ENCODE measurements around the gene MRGPRF. TPM values are rescaled to one million over a fixed set of nuclear protein-coding genes. Genes with fewer than 3 reads are reported as not detected.

Gene MRGPRF
- total and polyA plus RNA-seq, 10 donors: 2.2 to 21.2 (median 9.7) TPM

DNA sequence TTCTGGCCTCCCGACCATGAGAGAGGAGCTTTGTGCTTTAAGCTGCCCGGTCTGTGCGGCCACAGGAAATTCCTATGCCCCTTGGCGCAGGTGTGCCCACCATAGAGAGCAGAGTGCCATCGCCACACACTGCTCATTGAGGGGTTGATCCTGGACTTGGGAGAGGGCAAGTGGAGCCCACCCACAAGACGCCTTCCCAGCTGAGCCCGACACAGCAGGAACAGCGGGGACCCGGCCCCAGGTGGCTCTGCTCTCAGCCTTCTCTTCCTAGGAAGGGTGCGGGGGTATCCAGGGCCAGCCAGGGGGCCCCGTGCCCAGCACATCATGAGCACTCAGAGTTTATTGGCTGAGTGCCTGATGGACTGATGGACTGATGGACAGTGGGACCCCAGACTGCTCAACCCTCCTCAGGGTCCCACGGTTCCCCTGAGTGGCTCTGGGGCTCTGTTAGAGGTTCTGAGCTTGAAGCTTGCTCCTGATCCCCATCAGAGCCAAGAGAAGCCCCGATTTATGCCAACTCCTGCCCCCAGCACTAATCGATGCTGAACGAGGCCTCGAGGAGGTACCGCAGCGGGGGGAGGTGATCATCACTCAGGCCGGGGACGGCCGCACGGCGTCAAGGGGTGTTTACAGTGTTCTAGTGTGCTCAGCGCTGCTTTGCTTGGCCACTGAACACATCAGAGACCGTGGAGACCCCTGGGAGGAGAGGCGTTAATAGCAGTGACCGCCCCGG, 18.7 kb downstream of the MRGPRF start:
- Histone ChIP-seq H3K4me3 (no peak overlapping the region), H3K4me1 (peaks cover 0 to 14% (median 9%) of the 10 kb centered on the region in 6 donors), H3K36me3 (no peaks in the 10 kb centered on the region), H3K9me3 (no peaks in the 10 kb centered on the region), H3K27ac (no peak overlapping the region), H3K27me3 (replicated peaks in 1 of 7) (peaks cover 0 to 83% (median 7%) of the 10 kb centered on the region in 7 donors)
- no peak for TF ChIP-seq POLR2A (IDR thresholded peaks at IDR 0.05)
- no peak for TF ChIP-seq POLR2AphosphoS5 (IDR thresholded peaks at IDR 0.05)
- TF ChIP-seq, protein P1, sequence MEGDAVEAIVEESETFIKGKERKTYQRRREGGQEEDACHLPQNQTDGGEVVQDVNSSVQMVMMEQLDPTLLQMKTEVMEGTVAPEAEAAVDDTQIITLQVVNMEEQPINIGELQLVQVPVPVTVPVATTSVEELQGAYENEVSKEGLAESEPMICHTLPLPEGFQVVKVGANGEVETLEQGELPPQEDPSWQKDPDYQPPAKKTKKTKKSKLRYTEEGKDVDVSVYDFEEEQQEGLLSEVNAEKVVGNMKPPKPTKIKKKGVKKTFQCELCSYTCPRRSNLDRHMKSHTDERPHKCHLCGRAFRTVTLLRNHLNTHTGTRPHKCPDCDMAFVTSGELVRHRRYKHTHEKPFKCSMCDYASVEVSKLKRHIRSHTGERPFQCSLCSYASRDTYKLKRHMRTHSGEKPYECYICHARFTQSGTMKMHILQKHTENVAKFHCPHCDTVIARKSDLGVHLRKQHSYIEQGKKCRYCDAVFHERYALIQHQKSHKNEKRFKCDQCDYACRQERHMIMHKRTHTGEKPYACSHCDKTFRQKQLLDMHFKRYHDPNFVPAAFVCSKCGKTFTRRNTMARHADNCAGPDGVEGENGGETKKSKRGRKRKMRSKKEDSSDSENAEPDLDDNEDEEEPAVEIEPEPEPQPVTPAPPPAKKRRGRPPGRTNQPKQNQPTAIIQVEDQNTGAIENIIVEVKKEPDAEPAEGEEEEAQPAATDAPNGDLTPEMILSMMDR (IDR thresholded peaks at IDR 0.05 in 8 of 11, conservative IDR thresholded peaks at IDR 0.05 in 3 of 11): no peak
- intact Hi-C loops (cut with DNase I; ENCODE audit: low total_unique reads): no loop called here
- peak; percentile 57 for DNase-seq
- 78 to 88% (median 84%) methylated on average over 17 to 28 of the region's 28 CpGs for WGBS, 5 donors

DNA sequence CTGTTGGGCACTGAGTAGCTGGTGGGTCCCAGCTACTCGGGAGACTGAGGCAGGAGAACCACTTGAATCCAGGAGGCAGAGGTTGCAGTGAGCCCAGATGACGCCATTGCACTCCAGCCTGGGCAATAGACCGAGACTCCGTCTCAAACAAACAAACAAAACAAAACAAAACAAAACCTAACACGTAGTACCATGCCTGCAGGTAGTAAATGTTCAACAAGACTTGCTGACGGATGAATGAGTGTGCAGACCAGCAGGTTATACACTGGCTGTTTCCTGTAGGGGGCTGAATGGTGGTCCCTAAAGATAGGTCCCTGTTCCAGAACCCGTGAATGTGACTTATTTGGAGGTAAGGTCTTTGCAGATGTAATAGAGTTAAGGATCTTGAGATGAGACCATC, 19.5 kb downstream of the MRGPRF start:
- peaks cover 0 to 6% (median 3%) of the 10 kb centered on the region in 6 donors for H3K4me1 ChIP-seq
- H3K27me3 ChIP-seq (replicated peaks in 1 of 7): peaks cover 0 to 76% (median 7%) of the 10 kb centered on the region in 7 donors
- no peak overlapping the region for H3K4me3 ChIP-seq
- H3K27ac ChIP-seq: no peak overlapping the region
- 79 to 85% (median 79%) methylated on average over 7 of the region's 7 CpGs for WGBS, 5 donors
- no peaks in the 10 kb centered on the region for H3K36me3 ChIP-seq
- H3K9me3 ChIP-seq: no peaks in the 10 kb centered on the region
- DNase-seq: peak; percentile 1
- intact Hi-C loops (cut with DNase I; ENCODE audit: low total_unique reads): no loop called here
- TF ChIP-seq POLR2AphosphoS5 (IDR thresholded peaks at IDR 0.05): no peak
- TF ChIP-seq, protein P1 (IDR thresholded peaks at IDR 0.05 in 8 of 11, conservative IDR thresholded peaks at IDR 0.05 in 3 of 11): no peak
- no peak for TF ChIP-seq POLR2A (IDR thresholded peaks at IDR 0.05)

DNA sequence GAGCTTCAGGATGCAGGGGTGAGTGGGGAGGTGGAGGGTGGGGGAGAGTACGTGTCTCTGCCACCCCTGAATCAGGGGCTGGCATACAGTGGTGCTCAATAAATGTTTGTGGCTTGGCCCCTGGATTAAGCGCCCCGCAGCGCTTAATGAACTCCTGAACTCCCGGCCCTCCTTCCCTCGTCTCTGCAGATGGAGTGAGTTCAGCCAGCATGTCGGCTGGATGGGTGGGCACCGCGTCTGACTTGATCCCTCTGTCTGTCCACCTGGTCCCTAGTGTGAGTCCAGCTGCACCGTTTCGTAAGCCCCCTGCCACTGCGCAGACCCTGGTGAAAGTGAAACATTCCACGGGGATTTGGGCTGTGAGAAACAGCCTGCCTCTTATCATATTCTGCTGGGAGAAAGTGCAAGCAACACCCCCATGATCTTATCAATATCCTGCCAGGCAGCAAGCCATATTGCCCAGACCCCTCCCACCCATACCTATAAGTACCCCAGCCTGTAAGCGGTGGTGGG, 20.2 kb downstream of the MRGPRF start:
- TF ChIP-seq, protein P1 (IDR thresholded peaks at IDR 0.05 in 8 of 11, conservative IDR thresholded peaks at IDR 0.05 in 3 of 11): no peak
- TF ChIP-seq POLR2AphosphoS5 (IDR thresholded peaks at IDR 0.05) (no peak), POLR2A (IDR thresholded peaks at IDR 0.05) (no peak)
- H3K36me3 ChIP-seq: no peaks in the 10 kb centered on the region
- no peak overlapping the region for H3K27ac ChIP-seq
- H3K9me3 ChIP-seq: no peaks in the 10 kb centered on the region
- 64 to 71% (median 66%) methylated on average over 10 to 14 of the region's 14 CpGs for WGBS, 5 donors
- intact Hi-C loops (cut with DNase I; ENCODE audit: low total_unique reads): no loop called here
- DNase-seq: peak; percentile 36
- H3K4me1 ChIP-seq: no peaks in the 10 kb centered on the region
- no peak overlapping the region for H3K4me3 ChIP-seq
- H3K27me3 ChIP-seq (replicated peaks in 1 of 7): peaks cover 0 to 81% (median 7%) of the 10 kb centered on the region in 7 donors

DNA sequence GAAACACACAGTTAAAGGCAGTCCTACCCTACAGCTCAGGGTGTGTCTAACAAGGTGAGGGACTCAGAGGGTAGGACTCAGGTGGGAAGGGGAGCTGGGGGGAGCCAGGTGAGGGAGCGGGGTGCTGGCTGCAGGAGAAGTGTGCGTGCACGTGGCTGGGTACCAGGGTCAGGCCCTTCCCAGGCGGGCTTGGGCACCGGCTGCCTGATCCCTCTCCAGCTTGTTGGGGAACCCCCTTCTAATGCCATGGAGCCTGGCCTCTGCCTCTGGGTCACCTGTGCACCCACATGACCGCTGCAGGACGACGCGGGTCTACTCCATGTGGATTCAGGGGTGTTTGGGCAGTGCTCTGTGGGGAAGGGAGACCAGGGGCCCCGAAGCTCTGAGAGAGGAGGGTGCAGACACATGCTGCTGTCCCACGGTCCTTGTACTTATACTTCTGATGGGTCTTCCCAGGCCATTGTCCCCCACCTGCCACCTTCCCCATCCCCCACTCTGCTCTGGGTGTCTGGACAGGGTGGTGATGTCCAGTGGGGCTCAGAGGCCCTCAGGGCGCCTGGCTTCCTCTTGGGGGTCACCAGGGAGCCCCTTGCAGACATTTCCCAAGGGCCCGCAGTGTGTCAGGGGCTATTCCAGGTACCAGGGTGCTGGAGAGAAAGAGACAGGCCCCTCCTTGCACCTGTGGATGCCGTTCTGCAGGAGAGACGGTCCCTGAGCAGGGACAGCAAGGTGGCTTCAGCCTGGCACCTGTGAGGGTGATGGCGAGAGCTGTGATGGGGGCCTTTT, 21.9 kb downstream of the MRGPRF start:
- Histone ChIP-seq H3K27ac (no peak overlapping the region), H3K27me3 (replicated peaks in 1 of 7) (peaks cover 0 to 71% (median 7%) of the 10 kb centered on the region in 7 donors), H3K4me1 (no peaks in the 10 kb centered on the region), H3K4me3 (no peak overlapping the region), H3K9me3 (peaks cover 0 to 13% (median 10%) of the 10 kb centered on the region in 8 donors), H3K36me3 (no peaks in the 10 kb centered on the region)
- intact Hi-C loops (cut with DNase I; ENCODE audit: low total_unique reads): no loop called here
- no peak for TF ChIP-seq POLR2AphosphoS5 (IDR thresholded peaks at IDR 0.05)
- TF ChIP-seq, protein P1 (IDR thresholded peaks at IDR 0.05 in 8 of 11, conservative IDR thresholded peaks at IDR 0.05 in 3 of 11): no peak
- peak; percentile 41 for DNase-seq
- WGBS, 5 donors: 83 to 91% (median 86%) methylated on average over 9 to 16 of the region's 16 CpGs

All from spleen (tissue), 11 donors.